GM12878 (cell line): ENCODE data around the gene BUB3.

ENCODE experiments used
- CHD2 ChIP-seq: IDR thresholded peaks from 2 replicates; pipeline ENCODE4 v1.6.1; 2011; ENCODE audit warnings: low read depth, low read length, improper control_type of control experiment, borderline replicate concordance
- NFIC ChIP-seq: IDR thresholded peaks from 2 replicates; pipeline ENCODE4 v1.6.1; 2012; ENCODE audit warnings: low read depth, mild to moderate bottlenecking, inconsistent platforms, low read length, moderate library complexity
- NRF1 ChIP-seq: conservative IDR thresholded peaks from 2 replicates; pipeline ENCODE4 v1.6.1; 2011; ENCODE audit warnings: mild to moderate bottlenecking, low read depth, low read length, improper control_type of control experiment
- POLR2A ChIP-seq: IDR thresholded peaks from 2 replicates; pipeline ENCODE4 v1.6.1; 2011; ENCODE audit warnings: low read depth, mild to moderate bottlenecking, low read length
- POLR2AphosphoS5 ChIP-seq: IDR thresholded peaks from 2 replicates; pipeline ENCODE4 v1.6.1; 2011; ENCODE audit warnings: mild to moderate bottlenecking, low read length, inconsistent platforms
- SMC3 ChIP-seq: IDR thresholded peaks from 2 replicates; pipeline ENCODE4 v1.6.1; 2011; ENCODE audit warnings: low read length, improper control_type of control experiment, borderline replicate concordance
- TF ChIP-seq, protein P1 (sequence below), 3 experiments: IDR thresholded peaks in 2 of 3; conservative IDR thresholded peaks in 1 of 3; 2 replicates each; pipeline ENCODE4 v1.5.1; 2011; ENCODE audit warnings: low read depth in 3 of 3, low read length in 3 of 3, mild to moderate bottlenecking in 3 of 3, control low read depth in 2 of 3, moderate library complexity in 2 of 3, inconsistent platforms in 1 of 3, mixed read lengths in 1 of 3; ENCODE audit not compliant: control insufficient read depth in 2 of 3, insufficient read depth in 1 of 3; ENCODE audit errors: extremely low read depth in 1 of 3
- TF ChIP-seq, protein P2 (sequence below): fragments of 450-650 bp; IDR thresholded peaks from 2 replicates; pipeline ENCODE4 v1.6.1; 2014; ENCODE audit warnings: mild to moderate bottlenecking

DNA sequence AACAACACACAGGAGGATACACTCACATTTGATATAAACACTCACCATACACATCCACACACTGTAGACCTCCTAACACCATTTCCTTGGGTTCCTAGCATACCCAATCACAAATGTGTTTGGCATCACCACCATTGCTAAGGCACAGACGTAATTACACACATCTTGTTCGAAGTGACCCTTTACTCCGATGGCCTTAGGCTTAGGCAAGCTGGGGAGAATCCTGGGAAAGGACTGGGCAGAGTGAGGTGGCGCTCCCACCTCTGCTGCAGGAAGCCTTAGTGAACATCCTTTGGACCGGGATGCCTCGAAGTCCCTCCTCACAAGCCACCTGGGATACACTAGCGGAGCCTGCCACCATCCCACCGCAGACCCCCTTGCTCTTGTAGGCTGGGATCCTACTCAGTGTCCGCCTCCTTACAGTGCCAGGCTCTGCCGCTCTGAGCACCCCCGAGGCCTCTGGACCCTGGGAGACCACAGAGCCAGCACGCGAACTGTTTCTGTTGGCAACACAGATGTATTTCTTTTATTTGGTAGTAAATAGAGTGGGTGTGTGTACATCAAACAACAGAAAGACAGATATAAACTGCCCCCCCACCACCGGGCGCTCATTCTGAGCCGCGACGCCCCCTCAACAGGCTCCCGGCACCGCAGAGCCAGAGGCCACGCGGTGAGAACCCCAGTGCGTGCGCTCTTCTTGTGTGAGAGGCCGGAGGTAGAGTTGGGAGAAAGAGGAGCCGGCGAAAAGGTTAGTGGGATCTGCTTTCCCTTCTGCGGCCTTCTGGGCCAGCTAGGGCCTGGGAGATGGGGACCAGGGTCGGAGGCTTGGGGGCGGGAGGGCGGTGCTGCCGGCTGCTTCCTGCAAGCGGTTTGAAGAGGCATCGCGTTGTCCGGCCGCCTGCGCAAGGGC lies 12.2 kb upstream of the BUB3 start:
- TF ChIP-seq POLR2A, result peak; percentile 55
- TF ChIP-seq, protein P1, sequence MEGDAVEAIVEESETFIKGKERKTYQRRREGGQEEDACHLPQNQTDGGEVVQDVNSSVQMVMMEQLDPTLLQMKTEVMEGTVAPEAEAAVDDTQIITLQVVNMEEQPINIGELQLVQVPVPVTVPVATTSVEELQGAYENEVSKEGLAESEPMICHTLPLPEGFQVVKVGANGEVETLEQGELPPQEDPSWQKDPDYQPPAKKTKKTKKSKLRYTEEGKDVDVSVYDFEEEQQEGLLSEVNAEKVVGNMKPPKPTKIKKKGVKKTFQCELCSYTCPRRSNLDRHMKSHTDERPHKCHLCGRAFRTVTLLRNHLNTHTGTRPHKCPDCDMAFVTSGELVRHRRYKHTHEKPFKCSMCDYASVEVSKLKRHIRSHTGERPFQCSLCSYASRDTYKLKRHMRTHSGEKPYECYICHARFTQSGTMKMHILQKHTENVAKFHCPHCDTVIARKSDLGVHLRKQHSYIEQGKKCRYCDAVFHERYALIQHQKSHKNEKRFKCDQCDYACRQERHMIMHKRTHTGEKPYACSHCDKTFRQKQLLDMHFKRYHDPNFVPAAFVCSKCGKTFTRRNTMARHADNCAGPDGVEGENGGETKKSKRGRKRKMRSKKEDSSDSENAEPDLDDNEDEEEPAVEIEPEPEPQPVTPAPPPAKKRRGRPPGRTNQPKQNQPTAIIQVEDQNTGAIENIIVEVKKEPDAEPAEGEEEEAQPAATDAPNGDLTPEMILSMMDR (IDR thresholded peaks at IDR 0.05 in 2 of 3, conservative IDR thresholded peaks at IDR 0.05 in 1 of 3; ENCODE audit: control insufficient read depth in 2 of 3, extremely low read depth in 1 of 3, insufficient read depth in 1 of 3, low read depth in 3 of 3, low read length in 3 of 3), result no peak
- no peak for TF ChIP-seq NFIC
- TF ChIP-seq CHD2, result no peak
- TF ChIP-seq, protein P2, sequence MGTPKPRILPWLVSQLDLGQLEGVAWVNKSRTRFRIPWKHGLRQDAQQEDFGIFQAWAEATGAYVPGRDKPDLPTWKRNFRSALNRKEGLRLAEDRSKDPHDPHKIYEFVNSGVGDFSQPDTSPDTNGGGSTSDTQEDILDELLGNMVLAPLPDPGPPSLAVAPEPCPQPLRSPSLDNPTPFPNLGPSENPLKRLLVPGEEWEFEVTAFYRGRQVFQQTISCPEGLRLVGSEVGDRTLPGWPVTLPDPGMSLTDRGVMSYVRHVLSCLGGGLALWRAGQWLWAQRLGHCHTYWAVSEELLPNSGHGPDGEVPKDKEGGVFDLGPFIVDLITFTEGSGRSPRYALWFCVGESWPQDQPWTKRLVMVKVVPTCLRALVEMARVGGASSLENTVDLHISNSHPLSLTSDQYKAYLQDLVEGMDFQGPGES, result no peak
- no peak for TF ChIP-seq POLR2AphosphoS5
- no peak for TF ChIP-seq SMC3
- TF ChIP-seq NRF1, result no peak
